GM21619 (cell line): ENCODE data around the gene TMEM132C.

Experiments
- ATAC-seq: cut with Tn5 transposase; IDR thresholded peaks from one replicate; pipeline ENCODE4 v1.9.1; 2021; ENCODE audit not compliant: unreplicated experiment

TMEM132C gene

GRCh38 chr12:128543971-128544370 lies 277.0 kb downstream of the TMEM132C start:
- no peak for ATAC-seq

- ATAC-seq = no peak
Measured at GRCh38 chr12:128548949-128549348, 282.0 kb downstream of the TMEM132C start.

GRCh38 chr12:128549601-128550218 lies 282.7 kb downstream of the TMEM132C start:
- no peak for ATAC-seq

- no peak for ATAC-seq
Measured at GRCh38 chr12:128551266-128551665, 284.3 kb downstream of the TMEM132C start.

GRCh38 chr12:128554546-128555304 lies 287.8 kb downstream of the TMEM132C start:
- ATAC-seq = no peak

- no peak for ATAC-seq
Measured at GRCh38 chr12:128557231-128557630, 290.3 kb downstream of the TMEM132C start.

GRCh38 chr12:128564956-128565355 lies 298.0 kb downstream of the TMEM132C start:
- ATAC-seq = no peak

- no peak for ATAC-seq
Measured at GRCh38 chr12:128567730-128568129, 300.8 kb downstream of the TMEM132C start.

GRCh38 chr12:128570191-128571065 lies 303.5 kb downstream of the TMEM132C start:
- ATAC-seq = peak; percentile 65

GRCh38 chr12:128571906-128572810 lies 305.2 kb downstream of the TMEM132C start:
- ATAC-seq = no peak

GRCh38 chr12:128573907-128574306 lies 306.9 kb downstream of the TMEM132C start:
- no peak for ATAC-seq

- ATAC-seq = no peak
Measured at GRCh38 chr12:128578045-128578444, 311.1 kb downstream of the TMEM132C start.

- ATAC-seq = no peak
Measured at GRCh38 chr12:128581321-128581761, 314.4 kb downstream of the TMEM132C start.

- ATAC-seq = no peak
Measured at GRCh38 chr12:128583453-128583852, 316.5 kb downstream of the TMEM132C start.

GRCh38 chr12:128586451-128587029 lies 319.6 kb downstream of the TMEM132C start:
- no peak for ATAC-seq

GRCh38 chr12:128587918-128588317 lies 320.9 kb downstream of the TMEM132C start:
- no peak for ATAC-seq

- ATAC-seq = no peak
Measured at GRCh38 chr12:128592220-128592744, 325.3 kb downstream of the TMEM132C start.

- no peak for ATAC-seq
Measured at GRCh38 chr12:128594521-128594920, 327.6 kb downstream of the TMEM132C start.

GRCh38 chr12:128595609-128596008 lies 328.6 kb downstream of the TMEM132C start:
- ATAC-seq = no peak

- ATAC-seq = no peak
Measured at GRCh38 chr12:128600886-128601285, 333.9 kb downstream of the TMEM132C start.
